HG03045 (cell line): ENCODE data around the gene LRPAP1.
"Not testable (repeated sequence)": the region's sequence is repeated elsewhere in the genome, so short reads cannot be mapped to it uniquely, and the experiment has no call there.

Experiments used
- ATAC-seq: cut with Tn5 transposase; IDR thresholded peaks from one replicate; pipeline ENCODE4 v1.9.1; 2021; ENCODE audit warnings: mild to moderate bottlenecking, moderate library complexity; ENCODE audit not compliant: unreplicated experiment

The LRPAP1 gene

GRCh38 chr4:3531879-3532750 lies at the start of gene LRPAP1:
TSS of gene LRPAP1 (minus strand) at chr4:3532422. CDS start at chr4:3532412, 10 bp downstream.
- ATAC-seq = peak; percentile 86

- ATAC-seq = not testable (repeated sequence)
These were observed 49.3 kb upstream of the LRPAP1 start for GRCh38 chr4:3581334-3582090.

GRCh38 chr4:3580859-3581258 lies 48.6 kb upstream of the LRPAP1 start:
- ATAC-seq = not testable (repeated sequence)

- not testable (repeated sequence) for ATAC-seq
These were observed 46.4 kb upstream of the LRPAP1 start for GRCh38 chr4:3578527-3579144.

GRCh38 chr4:3578052-3578451 lies 45.8 kb upstream of the LRPAP1 start:
- ATAC-seq = not testable (repeated sequence)

- ATAC-seq = not testable (repeated sequence)
These were observed 45.1 kb upstream of the LRPAP1 start for GRCh38 chr4:3577208-3577892.

- ATAC-seq = not testable (repeated sequence)
These were observed 44.4 kb upstream of the LRPAP1 start for GRCh38 chr4:3576533-3577207.

- ATAC-seq = not testable (repeated sequence)
These were observed 43.5 kb upstream of the LRPAP1 start for GRCh38 chr4:3575426-3576369.

GRCh38 chr4:3574865-3575264 lies 42.6 kb upstream of the LRPAP1 start:
- ATAC-seq = not testable (repeated sequence)

GRCh38 chr4:3574346-3574745 lies 42.1 kb upstream of the LRPAP1 start:
- not testable (repeated sequence) for ATAC-seq

- no peak for ATAC-seq
These were observed 40.9 kb upstream of the LRPAP1 start for GRCh38 chr4:3573131-3573530.

- ATAC-seq = no peak
These were observed 40.1 kb upstream of the LRPAP1 start for GRCh38 chr4:3572363-3572762.

GRCh38 chr4:3571921-3572320 lies 39.7 kb upstream of the LRPAP1 start:
- no peak for ATAC-seq

- not testable (repeated sequence) for ATAC-seq
These were observed 38.7 kb upstream of the LRPAP1 start for GRCh38 chr4:3570923-3571322.

- not testable (repeated sequence) for ATAC-seq
These were observed 37.4 kb upstream of the LRPAP1 start for GRCh38 chr4:3569611-3570010.

- ATAC-seq = not testable (repeated sequence)
These were observed 34.5 kb upstream of the LRPAP1 start for GRCh38 chr4:3566701-3567100.

- not testable (repeated sequence) for ATAC-seq
These were observed 34.1 kb upstream of the LRPAP1 start for GRCh38 chr4:3566301-3566700.

GRCh38 chr4:3564948-3565347 lies 32.7 kb upstream of the LRPAP1 start:
- ATAC-seq = not testable (repeated sequence)

GRCh38 chr4:3563403-3563802 lies 31.2 kb upstream of the LRPAP1 start:
- ATAC-seq = no peak
